Measurements from ENCODE around the gene AGFG2. TPM values are rescaled to one million over a fixed set of nuclear protein-coding genes. Genes with fewer than 3 reads are reported as not detected.

AGFG2 gene
- total RNA-seq, 3 donors from 2014 or later (not counting 1 experiment from before 2014, with no cell fraction given), result 21.5 to 32.6 (median 22.2) TPM

DNA sequence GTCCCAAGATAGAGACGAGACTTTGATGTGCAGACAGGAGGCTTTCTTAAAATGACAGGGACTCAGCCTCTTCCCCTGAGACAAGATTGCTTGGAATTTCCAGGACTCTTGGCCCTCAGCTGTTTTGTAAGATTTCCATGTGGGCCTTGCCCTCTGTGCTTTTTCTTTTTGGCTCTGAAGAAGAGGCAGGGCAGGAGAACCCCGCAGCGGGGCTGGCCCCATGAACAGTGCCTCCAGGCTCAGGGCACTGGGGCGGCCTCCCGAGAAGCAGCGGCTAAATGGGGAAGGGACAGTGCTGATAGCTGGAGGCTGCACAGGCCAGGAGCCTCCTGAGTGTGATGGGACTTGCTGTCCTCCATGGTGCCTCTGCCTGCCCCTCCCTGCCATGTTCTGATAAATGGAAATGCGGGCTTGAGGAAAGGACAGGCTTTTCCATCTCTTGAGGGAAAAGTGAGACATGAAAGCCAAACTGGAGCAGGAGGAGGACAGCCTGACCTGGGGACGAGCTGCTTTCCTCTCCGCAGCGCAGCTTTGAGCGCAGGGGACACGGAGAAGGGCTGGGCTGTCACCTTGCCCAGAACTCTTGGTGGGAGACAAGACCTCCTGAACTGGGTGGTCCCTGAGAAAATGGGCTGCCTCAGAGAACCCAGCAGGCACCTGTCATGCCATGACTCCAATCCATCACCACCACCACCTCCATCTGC lies 22.6 kb downstream of the AGFG2 start:
- no peaks in the 10 kb centered on the region for H3K9me3 Mint-ChIP-seq
- WGBS (ENCODE audit: insufficient coverage), result 97% methylated on average over 12 of the region's 12 CpGs
- H3K27me3 ChIP-seq (ENCODE audit: control insufficient read depth, insufficient read depth, low read length), result no peaks in the 10 kb centered on the region
- peaks cover 15% of the 10 kb centered on the region for H3K4me1 ChIP-seq (ENCODE audit: control insufficient read depth, insufficient read depth, low read length)
- peaks cover 31% of the 10 kb centered on the region for H3K36me3 ChIP-seq (ENCODE audit: control insufficient read depth, insufficient read depth, low read length)
- no peak overlapping the region for H3K27ac Mint-ChIP-seq
- no peak overlapping the region for H3K4me3 ChIP-seq (ENCODE audit: low read length)
- H3K9me3 ChIP-seq (ENCODE audit: control insufficient read depth, insufficient read depth, low read length), result no peaks in the 10 kb centered on the region
- no peaks in the 10 kb centered on the region for H3K36me3 Mint-ChIP-seq
- H3K27ac ChIP-seq (ENCODE audit: low read length), result no peak overlapping the region
- peaks cover 0 to 12% of the 10 kb centered on the region in 2 donors for H3K4me1 Mint-ChIP-seq
- H3K27me3 Mint-ChIP-seq (ENCODE audit: low read depth in 2 of 2), result no peaks in the 10 kb centered on the region
- H3K4me3 Mint-ChIP-seq, result no peak overlapping the region
- DNase-seq (no peak), ATAC-seq (no peak)
- TF ChIP-seq, protein P1, sequence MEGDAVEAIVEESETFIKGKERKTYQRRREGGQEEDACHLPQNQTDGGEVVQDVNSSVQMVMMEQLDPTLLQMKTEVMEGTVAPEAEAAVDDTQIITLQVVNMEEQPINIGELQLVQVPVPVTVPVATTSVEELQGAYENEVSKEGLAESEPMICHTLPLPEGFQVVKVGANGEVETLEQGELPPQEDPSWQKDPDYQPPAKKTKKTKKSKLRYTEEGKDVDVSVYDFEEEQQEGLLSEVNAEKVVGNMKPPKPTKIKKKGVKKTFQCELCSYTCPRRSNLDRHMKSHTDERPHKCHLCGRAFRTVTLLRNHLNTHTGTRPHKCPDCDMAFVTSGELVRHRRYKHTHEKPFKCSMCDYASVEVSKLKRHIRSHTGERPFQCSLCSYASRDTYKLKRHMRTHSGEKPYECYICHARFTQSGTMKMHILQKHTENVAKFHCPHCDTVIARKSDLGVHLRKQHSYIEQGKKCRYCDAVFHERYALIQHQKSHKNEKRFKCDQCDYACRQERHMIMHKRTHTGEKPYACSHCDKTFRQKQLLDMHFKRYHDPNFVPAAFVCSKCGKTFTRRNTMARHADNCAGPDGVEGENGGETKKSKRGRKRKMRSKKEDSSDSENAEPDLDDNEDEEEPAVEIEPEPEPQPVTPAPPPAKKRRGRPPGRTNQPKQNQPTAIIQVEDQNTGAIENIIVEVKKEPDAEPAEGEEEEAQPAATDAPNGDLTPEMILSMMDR (IDR thresholded peaks at IDR 0.05), result no peak
- intact Hi-C loops (cut with micrococcal nuclease), result no loop called here

- H3K27ac ChIP-seq (ENCODE audit: low read length), result no peak overlapping the region
- Mint-ChIP-seq H3K9me3 (no peaks in the 10 kb centered on the region), H3K4me3 (no peak overlapping the region), H3K4me1 (peaks cover 0 to 14% of the 10 kb centered on the region in 2 donors), H3K36me3 (no peaks in the 10 kb centered on the region), H3K27ac (no peak overlapping the region), H3K27me3 (ENCODE audit: low read depth in 2 of 2) (no peaks in the 10 kb centered on the region)
- intact Hi-C loops (cut with micrococcal nuclease), result no loop called here
- no peak for DNase-seq
- H3K4me3 ChIP-seq (ENCODE audit: low read length), result no peak overlapping the region
- no peak for ATAC-seq
- TF ChIP-seq, protein P1 (IDR thresholded peaks at IDR 0.05), result no peak
- 98% methylated on average over 26 of the region's 26 CpGs for WGBS (ENCODE audit: insufficient coverage)
- peaks cover 18% of the 10 kb centered on the region for H3K4me1 ChIP-seq (ENCODE audit: control insufficient read depth, insufficient read depth, low read length)
- peaks cover 29% of the 10 kb centered on the region for H3K36me3 ChIP-seq (ENCODE audit: control insufficient read depth, insufficient read depth, low read length)
- no peaks in the 10 kb centered on the region for H3K27me3 ChIP-seq (ENCODE audit: control insufficient read depth, insufficient read depth, low read length)
- H3K9me3 ChIP-seq (ENCODE audit: control insufficient read depth, insufficient read depth, low read length), result no peaks in the 10 kb centered on the region
These were observed 23.4 kb downstream of the AGFG2 start for GRCh38 chr7:100562195-100563099.

DNA sequence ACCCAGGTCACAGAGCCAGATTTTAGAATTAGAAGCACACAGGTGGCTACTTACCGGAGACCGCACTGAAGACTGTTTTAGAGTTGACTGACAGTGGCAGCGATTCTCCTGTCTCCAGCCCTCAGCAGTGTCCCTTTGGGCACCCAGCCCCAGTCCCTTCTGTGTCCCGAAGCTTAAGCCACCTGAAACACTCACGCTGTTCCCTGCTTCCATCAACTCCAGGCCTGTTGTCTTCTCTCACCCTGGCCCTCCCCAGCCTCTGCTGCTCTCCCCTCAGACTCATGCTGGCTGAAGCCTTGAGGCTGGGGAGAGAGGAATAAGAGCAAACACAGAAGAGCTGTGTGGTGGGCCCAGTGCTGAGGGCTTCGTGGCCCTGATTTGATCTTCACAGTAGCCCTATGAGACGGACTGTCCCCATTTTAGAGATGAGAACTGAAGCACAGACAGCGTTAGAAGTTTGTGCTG lies 24.1 kb downstream of the AGFG2 start:
- H3K4me3 ChIP-seq (ENCODE audit: low read length), result no peak overlapping the region
- H3K36me3 Mint-ChIP-seq, result no peaks in the 10 kb centered on the region
- H3K27ac ChIP-seq (ENCODE audit: low read length), result no peak overlapping the region
- no peaks in the 10 kb centered on the region for H3K27me3 ChIP-seq (ENCODE audit: control insufficient read depth, insufficient read depth, low read length)
- no peaks in the 10 kb centered on the region for H3K27me3 Mint-ChIP-seq (ENCODE audit: low read depth in 2 of 2)
- peaks cover 0 to 21% of the 10 kb centered on the region in 2 donors for H3K4me1 Mint-ChIP-seq
- H3K27ac Mint-ChIP-seq, result no peak overlapping the region
- H3K36me3 ChIP-seq (ENCODE audit: control insufficient read depth, insufficient read depth, low read length), result peaks cover 27% of the 10 kb centered on the region
- intact Hi-C loops (cut with micrococcal nuclease), result no loop called here
- TF ChIP-seq, protein P1 (IDR thresholded peaks at IDR 0.05), result no peak
- no peaks in the 10 kb centered on the region for H3K9me3 Mint-ChIP-seq
- H3K4me3 Mint-ChIP-seq, result no peak overlapping the region
- H3K4me1 ChIP-seq (ENCODE audit: control insufficient read depth, insufficient read depth, low read length), result peaks cover 25% of the 10 kb centered on the region
- DNase-seq (no peak), ATAC-seq (no peak)
- H3K9me3 ChIP-seq (ENCODE audit: control insufficient read depth, insufficient read depth, low read length), result no peaks in the 10 kb centered on the region
- 96% methylated on average over 8 of the region's 8 CpGs for WGBS (ENCODE audit: insufficient coverage)
